A673 (cell line): Measurements from ENCODE around the gene PALLD. TPM values are rescaled to one million over a fixed set of nuclear protein-coding genes. Genes with fewer than 3 reads are reported as not detected.

Experiments used
- BruUV-seq: library from RNA; stranded (reverse); fragments of 400-500 nt; replicated peaks from 2 replicates; lab custom pipeline; 2021; lab: Mats Ljungman, UMichigan
- CTCF ChIA-PET: fragments of 300-600 bp; sonication (Branson Sonifier 250); formaldehyde crosslinking; loops from one replicate; lab custom pipeline; 2022; ENCODE audit warnings: antibody characterized with exemption; lab: Charles Lee
- POLR2A ChIA-PET: fragments of 300-600 bp; sonication (Branson Sonifier 250); formaldehyde crosslinking; loops from one replicate; lab custom pipeline; 2022; ENCODE audit warnings: antibody characterized with exemption; ENCODE audit not compliant: low non-redundant PET; lab: Charles Lee
- DNase-seq: peaks from one replicate; pipeline ENCODE4 v3.0.0-alpha.2; 2015; ENCODE audit warnings: low spot score
- H3K27ac ChIP-seq: fragments of 200-600 bp; sonication (generic); 2 replicates; pipeline ENCODE4 v1.5.1; 2016; ENCODE audit warnings: mixed run types, low read depth, mild to moderate bottlenecking, mixed read lengths, antibody characterized with exemption, low read length; ENCODE audit not compliant: poor library complexity, severe bottlenecking
- H3K27me3 ChIP-seq: fragments of 200-600 bp; sonication (generic); replicated peaks from 2 replicates; pipeline ENCODE4 v1.6.1; 2017; ENCODE audit warnings: mixed run types, low read depth, mild to moderate bottlenecking, mixed read lengths, antibody characterized with exemption, low read length; ENCODE audit not compliant: insufficient read depth, poor library complexity
- H3K36me3 ChIP-seq: fragments of 200-600 bp; sonication (generic); 2 replicates; pipeline ENCODE4 v1.6.1; 2016; ENCODE audit warnings: mixed run types, mild to moderate bottlenecking, mixed read lengths, antibody characterized with exemption, low read length; ENCODE audit not compliant: insufficient read depth, poor library complexity, severe bottlenecking
- H3K4me1 ChIP-seq: fragments of 200-600 bp; sonication (generic); 2 replicates; pipeline ENCODE4 v1.6.1; 2017; ENCODE audit warnings: mixed run types, mild to moderate bottlenecking, mixed read lengths, antibody characterized with exemption, low read length; ENCODE audit not compliant: insufficient read depth, poor library complexity, severe bottlenecking
- H3K4me3 ChIP-seq: fragments of 200-600 bp; sonication (generic); 2 replicates; pipeline ENCODE4 v1.5.1; 2016; ENCODE audit warnings: low read depth, mixed run types, mild to moderate bottlenecking, mixed read lengths, low read length; ENCODE audit not compliant: poor library complexity, severe bottlenecking
- H3K9me3 ChIP-seq: fragments of 200-600 bp; sonication (generic); 2 replicates; pipeline ENCODE4 v1.6.1; 2016; ENCODE audit warnings: mixed run types, low read depth, mild to moderate bottlenecking, mixed read lengths, antibody characterized with exemption, low read length; ENCODE audit not compliant: poor library complexity, severe bottlenecking
- EZH2 ChIP-seq: fragments of 200-600 bp; sonication (generic); IDR thresholded peaks from 2 replicates; pipeline ENCODE4 v1.6.1; 2017; ENCODE audit warnings: borderline replicate concordance, low read depth, mild to moderate bottlenecking, mixed read lengths, antibody characterized with exemption, low read length; ENCODE audit not compliant: poor library complexity, severe bottlenecking
- intact Hi-C: fragments of 100-400 bp; cut with micrococcal nuclease; formaldehyde crosslinking; loops from one replicate; pipeline ENCODE4 v1.10.0; 2022; ENCODE audit not compliant: unreplicated experiment
- total RNA-seq: library from RNA; stranded (reverse); gene quantifications from 2 replicates; pipeline ENCODE4 v1.2.3, GENCODE V29; 2021
- TF ChIP-seq, protein P1 (sequence below): fragments of 300-800, 200-600 bp; sonication (generic); conservative IDR thresholded peaks from 2 replicates; pipeline ENCODE4 v1.5.1; 2017; ENCODE audit warnings: low read depth, mild to moderate bottlenecking, antibody characterized with exemption, low read length, moderate library complexity, mixed read lengths

Gene PALLD
- total RNA-seq, 1 experiment from 2014 or later: 44.1 TPM

DNA sequence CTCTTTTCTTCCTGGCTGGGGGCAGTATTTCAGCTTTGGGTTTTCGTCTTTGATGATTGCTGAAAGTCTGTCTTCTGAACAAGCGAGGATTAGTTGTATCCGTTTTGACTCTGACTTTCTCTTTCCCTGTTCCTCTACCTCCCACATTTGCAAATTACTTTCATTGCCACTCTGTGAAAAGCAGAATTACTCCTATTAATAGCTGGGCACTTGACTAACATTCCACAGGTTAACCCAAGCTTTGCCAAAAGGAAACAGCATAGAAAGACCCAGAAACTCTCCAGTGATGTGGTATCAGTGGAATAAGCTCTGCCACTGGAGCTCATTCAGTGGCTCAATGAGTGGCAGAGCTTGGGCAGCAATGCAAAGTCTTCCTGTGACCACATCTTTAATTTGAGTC is 238.9 kb downstream of the PALLD start:
- H3K27me3 ChIP-seq: no peaks in the 10 kb centered on the region
- no peak for DNase-seq
- H3K27ac ChIP-seq: no peak overlapping the region
- no peak overlapping the region for H3K4me3 ChIP-seq
- ChIA-PET CTCF (no interaction called here), POLR2A (no interaction called here)
- H3K4me1 ChIP-seq: peaks cover 11% of the 10 kb centered on the region
- no TSS peak for BruUV-seq
- H3K9me3 ChIP-seq: no peaks in the 10 kb centered on the region
- intact Hi-C loops: no loop called here
- no peak for TF ChIP-seq EZH2
- TF ChIP-seq, protein P1, sequence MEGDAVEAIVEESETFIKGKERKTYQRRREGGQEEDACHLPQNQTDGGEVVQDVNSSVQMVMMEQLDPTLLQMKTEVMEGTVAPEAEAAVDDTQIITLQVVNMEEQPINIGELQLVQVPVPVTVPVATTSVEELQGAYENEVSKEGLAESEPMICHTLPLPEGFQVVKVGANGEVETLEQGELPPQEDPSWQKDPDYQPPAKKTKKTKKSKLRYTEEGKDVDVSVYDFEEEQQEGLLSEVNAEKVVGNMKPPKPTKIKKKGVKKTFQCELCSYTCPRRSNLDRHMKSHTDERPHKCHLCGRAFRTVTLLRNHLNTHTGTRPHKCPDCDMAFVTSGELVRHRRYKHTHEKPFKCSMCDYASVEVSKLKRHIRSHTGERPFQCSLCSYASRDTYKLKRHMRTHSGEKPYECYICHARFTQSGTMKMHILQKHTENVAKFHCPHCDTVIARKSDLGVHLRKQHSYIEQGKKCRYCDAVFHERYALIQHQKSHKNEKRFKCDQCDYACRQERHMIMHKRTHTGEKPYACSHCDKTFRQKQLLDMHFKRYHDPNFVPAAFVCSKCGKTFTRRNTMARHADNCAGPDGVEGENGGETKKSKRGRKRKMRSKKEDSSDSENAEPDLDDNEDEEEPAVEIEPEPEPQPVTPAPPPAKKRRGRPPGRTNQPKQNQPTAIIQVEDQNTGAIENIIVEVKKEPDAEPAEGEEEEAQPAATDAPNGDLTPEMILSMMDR: no peak
- no peaks in the 10 kb centered on the region for H3K36me3 ChIP-seq

DNA sequence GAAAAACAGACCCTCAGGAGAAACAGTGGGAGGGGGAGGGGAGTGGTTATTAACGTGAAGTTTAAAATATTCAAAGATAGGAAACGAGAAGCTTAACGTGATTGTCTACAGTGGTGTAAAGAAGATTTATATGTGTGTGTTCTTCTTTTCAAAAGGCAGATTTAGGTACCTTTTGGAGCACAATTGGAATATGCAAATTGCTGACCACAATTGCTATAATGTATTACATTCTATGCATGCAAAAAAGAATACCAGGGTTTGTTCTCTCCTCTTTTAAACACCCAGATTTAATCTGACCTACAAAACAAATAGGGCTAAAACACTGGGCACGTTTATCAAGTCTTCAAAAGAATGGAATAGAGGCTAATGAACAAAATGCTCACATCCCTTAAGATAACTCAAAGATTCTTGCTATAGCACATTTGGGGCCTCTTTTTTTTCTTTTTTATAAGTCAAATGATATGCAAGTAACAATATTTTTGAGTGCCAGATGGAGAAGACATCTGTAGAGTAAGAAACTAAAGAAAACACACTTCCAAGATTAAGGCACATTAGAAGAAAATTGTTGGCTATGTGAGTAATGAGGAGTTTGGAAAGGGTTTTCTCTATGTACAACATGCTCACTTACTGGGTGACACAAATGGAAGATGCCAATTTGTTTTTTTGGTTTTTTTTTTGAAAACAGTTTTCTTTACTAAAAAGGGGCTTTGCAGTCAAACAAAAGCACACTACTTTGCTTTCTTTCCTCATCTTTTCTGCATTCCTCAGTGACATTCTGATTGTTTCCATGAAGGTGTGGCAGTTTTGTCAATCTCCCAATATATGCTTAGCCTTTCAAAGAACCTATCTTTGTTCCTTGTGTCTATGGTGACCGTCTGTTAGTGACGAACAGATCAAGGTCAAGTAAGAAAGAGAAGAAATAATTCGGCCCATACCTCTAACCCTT is 240.3 kb downstream of the PALLD start:
- no peak overlapping the region for H3K4me3 ChIP-seq
- peaks cover 19% of the 10 kb centered on the region for H3K4me1 ChIP-seq
- intact Hi-C loops: no loop called here
- no peak for DNase-seq
- no peak overlapping the region for H3K27ac ChIP-seq
- POLR2A ChIA-PET: no interaction called here
- CTCF ChIA-PET: no interaction called here
- TF ChIP-seq, protein P1: no peak
- TF ChIP-seq EZH2: no peak
- H3K9me3 ChIP-seq: no peaks in the 10 kb centered on the region
- H3K36me3 ChIP-seq: no peaks in the 10 kb centered on the region
- H3K27me3 ChIP-seq: no peaks in the 10 kb centered on the region
- BruUV-seq: no TSS peak

DNA sequence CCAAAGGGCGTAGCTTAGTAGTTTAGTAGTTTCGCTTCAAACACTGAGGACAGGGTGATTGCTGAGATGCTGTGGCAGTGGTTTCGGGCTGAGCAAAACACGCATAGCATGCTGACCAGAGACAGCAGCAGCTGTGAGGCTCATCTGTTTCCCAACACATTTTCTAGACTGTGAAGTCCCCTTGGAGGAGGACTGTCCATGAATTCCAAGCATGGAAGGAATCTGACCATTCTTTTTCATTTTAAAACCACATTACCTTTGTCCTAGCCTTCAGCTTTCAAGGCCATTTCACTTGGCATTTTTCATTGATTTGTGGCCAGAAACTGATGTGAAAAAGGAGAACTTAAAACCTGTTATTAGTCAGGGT is 240.9 kb downstream of the PALLD start:
- CTCF ChIA-PET: no interaction called here
- no peak overlapping the region for H3K27ac ChIP-seq
- no TSS peak for BruUV-seq

More for the DNA sequence above, 240.9 kb downstream of the PALLD start:
- POLR2A ChIA-PET: no interaction called here
- Histone ChIP-seq H3K27me3 (no peaks in the 10 kb centered on the region), H3K4me1 (peaks cover 19% of the 10 kb centered on the region), H3K9me3 (no peaks in the 10 kb centered on the region), H3K4me3 (no peak overlapping the region), H3K36me3 (no peaks in the 10 kb centered on the region)
- intact Hi-C loops: no loop called here
- TF ChIP-seq, protein P1: no peak
- no peak for TF ChIP-seq EZH2
- no peak for DNase-seq
